Mesothelial cell of epicardium (in vitro differentiated cells): ENCODE measurements around the gene RIN3. TPM values are rescaled to one million over a fixed set of nuclear protein-coding genes. Genes with fewer than 3 reads are reported as not detected.

ENCODE experiments used
- DNase-seq, 2 experiments: peaks; one replicate each; pipeline ENCODE4 v3.0.0; 2021; ENCODE audit warnings: low spot score in 2 of 2; ENCODE audit not compliant: unreplicated experiment in 2 of 2
- H3K27ac Mint-ChIP-seq: 2 replicates; pipeline ENCODE4 v1.8.0; 2021; ENCODE audit warnings: mixed read lengths
- H3K27me3 Mint-ChIP-seq: 2 replicates; pipeline ENCODE4 v1.8.0; 2021; ENCODE audit warnings: low read depth, mixed read lengths
- H3K36me3 Mint-ChIP-seq: 2 replicates; pipeline ENCODE4 v1.8.0; 2021; ENCODE audit warnings: mixed read lengths
- H3K4me1 Mint-ChIP-seq: 2 replicates; pipeline ENCODE4 v1.8.0; 2021; ENCODE audit warnings: mixed read lengths
- H3K4me3 Mint-ChIP-seq: 2 replicates; pipeline ENCODE4 v1.8.0; 2021; ENCODE audit warnings: mild to moderate bottlenecking, moderate library complexity, mixed read lengths
- H3K9me3 Mint-ChIP-seq: 2 replicates; pipeline ENCODE4 v1.8.0; 2021; ENCODE audit warnings: mixed read lengths
- CTCF ChIP-seq: fragments of 200-600 bp; sonication (generic); IDR thresholded peaks from one replicate; pipeline ENCODE4 v1.5.0; 2021; ENCODE audit warnings: antibody characterized with exemption; ENCODE audit not compliant: unreplicated experiment
- total RNA-seq: library from RNA; stranded (reverse); gene quantifications from 3 replicates; pipeline ENCODE4 v1.2.1, GENCODE V29; 2021

The RIN3 gene
- total RNA-seq, 1 donor from 2014 or later: 19.9 TPM

GRCh38 chr14:92600318-92601053 lies 86.9 kb downstream of the RIN3 start:
- no peak for DNase-seq
- Mint-ChIP-seq H3K36me3 (peaks cover 11% of the 10 kb centered on the region), H3K27ac (no peak overlapping the region), H3K9me3 (peaks cover 7% of the 10 kb centered on the region), H3K4me1 (peaks cover 7% of the 10 kb centered on the region), H3K27me3 (no peaks in the 10 kb centered on the region), H3K4me3 (no peak overlapping the region)
- no peak for TF ChIP-seq CTCF

GRCh38 chr14:92601131-92601710 lies 87.6 kb downstream of the RIN3 start:
- Mint-ChIP-seq H3K27ac (no peak overlapping the region), H3K36me3 (peaks cover 10% of the 10 kb centered on the region), H3K27me3 (no peaks in the 10 kb centered on the region), H3K4me1 (peaks cover 7% of the 10 kb centered on the region), H3K4me3 (no peak overlapping the region), H3K9me3 (peaks cover 7% of the 10 kb centered on the region)
- TF ChIP-seq CTCF: no peak
- no peak for DNase-seq

- Mint-ChIP-seq H3K36me3 (peaks cover 12% of the 10 kb centered on the region), H3K4me1 (peaks cover 7% of the 10 kb centered on the region), H3K4me3 (no peak overlapping the region), H3K9me3 (peaks cover 12% of the 10 kb centered on the region), H3K27me3 (no peaks in the 10 kb centered on the region), H3K27ac (no peak overlapping the region)
- TF ChIP-seq CTCF: no peak
- DNase-seq: no peak
These were observed 88.3 kb downstream of the RIN3 start for GRCh38 chr14:92601757-92602417.

- Mint-ChIP-seq H3K4me3 (no peak overlapping the region), H3K36me3 (peaks cover 5% of the 10 kb centered on the region), H3K27ac (no peak overlapping the region), H3K27me3 (no peaks in the 10 kb centered on the region), H3K4me1 (peaks cover 7% of the 10 kb centered on the region), H3K9me3 (peaks cover 13% of the 10 kb centered on the region)
- no peak for TF ChIP-seq CTCF
- no peak for DNase-seq
These were observed 90.0 kb downstream of the RIN3 start for GRCh38 chr14:92603309-92604242.

- Mint-ChIP-seq H3K27me3 (no peaks in the 10 kb centered on the region), H3K27ac (no peak overlapping the region), H3K9me3 (peaks cover 13% of the 10 kb centered on the region), H3K36me3 (peaks cover 5% of the 10 kb centered on the region), H3K4me1 (peaks cover 7% of the 10 kb centered on the region), H3K4me3 (no peak overlapping the region)
- no peak for DNase-seq
- no peak for TF ChIP-seq CTCF
These were observed 91.8 kb downstream of the RIN3 start for GRCh38 chr14:92605274-92605940.
